ENCODE measurements around the gene CHADL.

GRCh38 chr22:41285441-41285819, 44.7 kb upstream of the CHADL start:
- TF ChIP-seq, protein P1, sequence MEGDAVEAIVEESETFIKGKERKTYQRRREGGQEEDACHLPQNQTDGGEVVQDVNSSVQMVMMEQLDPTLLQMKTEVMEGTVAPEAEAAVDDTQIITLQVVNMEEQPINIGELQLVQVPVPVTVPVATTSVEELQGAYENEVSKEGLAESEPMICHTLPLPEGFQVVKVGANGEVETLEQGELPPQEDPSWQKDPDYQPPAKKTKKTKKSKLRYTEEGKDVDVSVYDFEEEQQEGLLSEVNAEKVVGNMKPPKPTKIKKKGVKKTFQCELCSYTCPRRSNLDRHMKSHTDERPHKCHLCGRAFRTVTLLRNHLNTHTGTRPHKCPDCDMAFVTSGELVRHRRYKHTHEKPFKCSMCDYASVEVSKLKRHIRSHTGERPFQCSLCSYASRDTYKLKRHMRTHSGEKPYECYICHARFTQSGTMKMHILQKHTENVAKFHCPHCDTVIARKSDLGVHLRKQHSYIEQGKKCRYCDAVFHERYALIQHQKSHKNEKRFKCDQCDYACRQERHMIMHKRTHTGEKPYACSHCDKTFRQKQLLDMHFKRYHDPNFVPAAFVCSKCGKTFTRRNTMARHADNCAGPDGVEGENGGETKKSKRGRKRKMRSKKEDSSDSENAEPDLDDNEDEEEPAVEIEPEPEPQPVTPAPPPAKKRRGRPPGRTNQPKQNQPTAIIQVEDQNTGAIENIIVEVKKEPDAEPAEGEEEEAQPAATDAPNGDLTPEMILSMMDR (conservative IDR thresholded peaks at IDR 0.05; ENCODE audit: low read depth, low read length), result no peak
- TF ChIP-seq POLR2A (IDR thresholded peaks at IDR 0.05; ENCODE audit: low read depth, low read length) (peak; percentile 95), RAD21 (IDR thresholded peaks at IDR 0.05; ENCODE audit: low read length) (no peak; the same call in 1 of the 2 replicates), SMC3 (IDR thresholded peaks at IDR 0.05; ENCODE audit: low read depth, low read length) (no peak), CEBPB (IDR thresholded peaks at IDR 0.05; ENCODE audit: low read depth, low read length) (no peak), MXI1 (IDR thresholded peaks at IDR 0.05; ENCODE audit: borderline replicate concordance, low read depth, low read length) (no peak; the same call in 1 of the 2 replicates), MAFK (IDR thresholded peaks at IDR 0.05; ENCODE audit: low read depth, low read length) (no peak; the same call in 1 of the 2 replicates), BHLHE40 (IDR thresholded peaks at IDR 0.05; ENCODE audit: low read depth, low read length) (peak; percentile 40; the same call in 1 of the 2 replicates), RCOR1 (IDR thresholded peaks at IDR 0.05; ENCODE audit: insufficient replicate concordance, low read length) (no peak), NFE2L2 (IDR thresholded peaks at IDR 0.05; ENCODE audit: low read depth, low read length) (0 out of 2 replicates have a peak, but pooled peaks have one; percentile 24), ELK1 (IDR thresholded peaks at IDR 0.05; ENCODE audit: borderline replicate concordance, low read depth, low read length) (no peak), RFX5 (IDR thresholded peaks at IDR 0.05; ENCODE audit: low read depth, low read length) (no peak)
- TF ChIP-seq, protein P2, sequence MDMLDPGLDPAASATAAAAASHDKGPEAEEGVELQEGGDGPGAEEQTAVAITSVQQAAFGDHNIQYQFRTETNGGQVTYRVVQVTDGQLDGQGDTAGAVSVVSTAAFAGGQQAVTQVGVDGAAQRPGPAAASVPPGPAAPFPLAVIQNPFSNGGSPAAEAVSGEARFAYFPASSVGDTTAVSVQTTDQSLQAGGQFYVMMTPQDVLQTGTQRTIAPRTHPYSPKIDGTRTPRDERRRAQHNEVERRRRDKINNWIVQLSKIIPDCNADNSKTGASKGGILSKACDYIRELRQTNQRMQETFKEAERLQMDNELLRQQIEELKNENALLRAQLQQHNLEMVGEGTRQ (IDR thresholded peaks at IDR 0.05; ENCODE audit: low read depth, low read length), result no peak

All from IMR-90 (cell line).